VCaP (cell line): ENCODE results near the gene YPEL1.

Source experiments
- H3K27ac ChIP-seq: fragments of 450-650 bp; 2 replicates; pipeline ENCODE4 v1.5.1; 2017
- CTCF ChIP-seq: fragments of 450-650 bp; conservative IDR thresholded peaks from 2 replicates; pipeline ENCODE4 v1.5.1; 2017; ENCODE audit warnings: mild to moderate bottlenecking, moderate library complexity

Gene YPEL1

DNA sequence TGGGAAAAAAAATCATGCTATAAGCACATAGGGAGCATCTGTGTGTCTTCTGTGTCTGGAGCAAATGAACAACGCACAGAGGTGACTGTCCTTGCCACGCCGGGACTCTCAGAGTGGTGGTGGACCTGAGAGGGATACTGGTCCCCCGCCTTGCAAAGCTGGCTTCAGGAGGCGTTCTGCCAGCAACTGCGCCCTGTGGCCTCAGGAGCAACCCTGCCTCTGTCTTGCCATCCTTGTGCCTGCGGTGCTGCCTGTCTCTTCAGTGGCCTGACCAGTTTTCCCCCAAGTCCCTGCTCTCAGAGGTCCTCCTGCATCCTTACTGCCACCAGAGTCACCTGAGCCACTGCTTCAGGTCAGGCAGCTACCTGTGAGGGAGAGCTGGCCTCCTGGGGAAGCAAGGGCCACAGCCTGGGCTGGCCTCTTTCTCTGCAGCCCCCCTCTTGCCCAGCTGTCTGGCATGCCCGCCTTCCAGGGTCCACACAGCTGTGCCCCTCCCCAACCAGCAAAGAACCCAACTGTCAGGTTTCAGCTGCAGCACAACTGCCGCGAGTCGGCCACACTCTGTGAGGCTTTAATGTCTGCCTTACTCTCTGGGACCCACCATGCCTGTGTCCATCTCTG is 30.4 kb upstream of the YPEL1 start:
- no peak overlapping the region for H3K27ac ChIP-seq
- TF ChIP-seq CTCF: no peak

- H3K27ac ChIP-seq: no peak overlapping the region
- no peak for TF ChIP-seq CTCF
Observed at GRCh38 chr22:21764038-21764804, 28.6 kb upstream of the YPEL1 start.

GRCh38 chr22:21762712-21763581 is 27.4 kb upstream of the YPEL1 start:
- TF ChIP-seq CTCF: no peak
- H3K27ac ChIP-seq: no peak overlapping the region

DNA sequence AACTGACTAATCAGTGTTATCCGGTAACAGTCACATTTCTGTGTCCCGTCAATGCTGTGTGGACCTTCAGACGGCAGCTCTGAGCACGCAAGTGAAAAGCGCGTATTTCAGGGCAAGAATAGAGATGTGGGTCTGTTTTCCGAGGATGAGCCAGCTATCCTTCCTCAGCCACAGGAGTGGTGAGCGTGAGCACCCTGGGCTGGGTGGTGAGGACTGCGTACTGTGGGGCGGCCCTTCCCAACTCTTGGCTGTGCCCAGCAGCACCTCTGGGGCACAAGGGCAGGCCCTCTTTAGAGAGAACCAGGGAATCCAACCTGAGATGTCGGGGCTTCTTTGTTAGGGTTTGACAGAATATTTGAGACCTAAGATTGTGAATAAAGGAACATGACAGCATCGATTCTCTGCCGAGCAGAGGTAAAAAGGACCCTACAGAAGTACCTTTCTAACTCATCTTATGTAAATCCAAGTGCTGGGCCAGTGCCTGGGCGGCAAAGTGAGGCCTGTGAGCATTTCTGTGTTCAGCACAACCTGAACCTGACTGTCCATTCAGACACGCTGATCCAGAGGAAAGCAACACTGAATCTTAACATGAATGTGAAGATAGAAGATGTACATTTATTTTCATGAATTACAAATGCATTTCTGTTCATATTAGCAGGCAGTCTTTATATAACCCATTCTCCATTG is 26.5 kb upstream of the YPEL1 start:
- H3K27ac ChIP-seq: no peak overlapping the region
- TF ChIP-seq CTCF: no peak

DNA sequence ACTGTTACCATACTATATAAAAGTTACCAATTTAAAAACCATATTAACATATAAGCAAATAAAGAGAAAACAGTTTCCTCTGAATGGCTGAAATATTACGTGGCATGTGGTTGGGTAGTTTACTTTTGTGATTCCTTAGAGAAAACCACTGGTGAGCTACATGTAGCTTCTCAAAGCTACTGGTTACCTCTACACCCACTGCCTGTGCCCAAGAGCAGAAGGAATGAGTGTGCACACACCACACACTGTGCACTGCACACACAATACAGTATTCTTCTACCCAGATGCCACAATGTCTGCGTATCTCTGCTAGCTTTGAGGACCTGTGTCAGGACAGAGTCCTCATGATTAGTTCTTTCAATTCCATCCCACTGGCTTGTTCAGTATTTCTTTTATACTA is 25.5 kb upstream of the YPEL1 start:
- H3K27ac ChIP-seq: no peak overlapping the region
- TF ChIP-seq CTCF: no peak

DNA sequence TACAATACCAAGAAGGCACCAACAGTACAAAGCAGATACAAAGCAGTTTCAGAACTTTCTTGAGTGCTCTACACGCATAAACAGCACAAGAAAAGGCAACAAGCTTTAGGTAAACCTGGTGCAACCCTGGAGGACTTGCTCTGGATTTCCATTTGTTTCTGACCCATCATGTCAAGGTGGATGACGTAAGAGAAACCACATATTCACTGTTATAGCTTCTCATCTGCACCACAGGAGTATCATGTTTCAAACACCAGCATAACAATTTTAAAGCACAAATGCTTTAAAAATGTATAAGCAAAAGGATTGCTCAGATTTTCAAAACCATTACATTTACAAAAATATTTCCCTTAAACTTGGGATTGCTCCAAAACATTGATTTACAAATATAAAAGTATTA is 25.0 kb upstream of the YPEL1 start:
- H3K27ac ChIP-seq: no peak overlapping the region
- no peak for TF ChIP-seq CTCF
